CD4-positive, alpha-beta T cell treated with Interleukin-4 for 4 hours (primary cell): ENCODE data around the gene NKX2-8.
A peak's percentile ranks its signal among the peaks of the same experiment; 100 is the strongest.
"Not testable (repeated sequence)": the region's sequence is repeated elsewhere in the genome, so short reads cannot be mapped to it uniquely, and the experiment has no call there.

Source experiments
- DNase-seq: peaks from one replicate; pipeline ENCODE4 v3.0.0-alpha.2; 2020

NKX2-8 gene

DNA sequence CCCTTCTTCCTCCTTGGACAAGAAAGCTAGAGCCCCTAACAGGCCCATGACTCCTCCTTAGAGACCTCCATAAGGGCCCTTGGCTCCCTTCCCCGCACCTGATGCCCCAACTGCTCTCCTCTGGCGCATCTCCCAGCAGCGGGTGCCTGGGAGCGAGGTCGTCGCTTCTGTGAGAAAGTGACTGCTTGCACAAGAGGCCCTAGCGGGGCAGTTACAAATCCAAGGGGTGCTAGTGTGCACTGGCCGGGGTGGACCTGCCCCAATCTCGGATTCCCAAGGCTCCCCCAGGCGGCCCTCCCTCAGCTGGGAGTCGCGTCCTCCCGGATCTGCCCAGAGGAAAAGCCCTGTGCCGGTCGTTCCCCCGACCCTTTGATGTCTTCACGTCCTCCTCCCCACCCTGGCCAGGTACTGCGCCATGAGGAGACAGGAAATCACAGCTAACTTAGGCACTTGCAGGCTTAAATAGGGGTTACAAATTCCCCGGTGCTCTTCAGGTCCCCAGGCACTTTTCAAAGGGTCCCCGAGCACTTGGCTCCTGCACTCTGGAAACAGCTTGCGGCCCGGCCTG, 2.8 kb downstream of the NKX2-8 start:
- DNase-seq = no peak

DNA sequence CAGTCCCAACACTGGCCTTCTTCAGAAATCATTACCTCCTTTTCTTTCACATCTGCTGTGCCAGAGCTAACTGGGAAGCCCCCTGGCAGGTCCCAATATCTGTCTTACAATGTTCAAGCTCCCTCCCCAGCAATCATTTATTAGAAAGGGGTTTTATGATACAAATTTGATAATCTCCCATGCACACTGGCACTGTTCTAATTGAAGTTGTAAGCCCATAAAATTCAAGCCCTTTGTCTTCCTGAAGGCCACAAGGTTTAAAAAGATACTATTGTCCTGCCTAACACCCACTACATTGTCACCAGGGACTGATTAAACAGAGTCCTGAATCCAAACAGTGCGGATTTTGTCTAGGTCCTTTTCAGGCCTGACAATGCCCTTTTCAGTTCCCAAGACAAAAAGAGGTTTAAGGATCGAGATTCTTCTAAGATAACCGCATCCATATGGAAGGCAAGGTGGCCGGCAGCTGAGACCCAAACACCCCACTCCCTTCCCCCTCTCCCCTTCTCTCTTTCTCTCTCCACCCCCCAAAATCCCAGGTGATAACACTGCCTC, 3.3 kb downstream of the NKX2-8 start:
- no peak for DNase-seq

DNA sequence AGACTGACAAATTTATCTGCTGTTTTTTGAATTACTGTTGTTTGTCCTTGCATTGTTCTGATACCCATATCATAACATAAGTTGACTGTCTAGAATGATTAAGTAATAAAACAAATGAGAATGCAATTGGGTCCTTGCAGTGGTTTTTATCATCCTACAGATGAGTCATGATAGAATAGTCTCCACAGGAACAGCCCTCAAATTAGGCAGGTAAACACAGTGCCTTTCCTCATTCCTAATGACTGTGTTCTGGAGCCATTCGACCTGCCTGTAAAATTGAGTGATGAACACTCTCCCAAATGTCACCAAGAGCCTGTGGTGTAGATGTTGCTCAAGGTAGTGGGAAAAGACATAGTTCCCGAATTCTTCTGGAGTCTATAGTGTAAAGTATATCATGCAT, 12.3 kb downstream of the NKX2-8 start:
- DNase-seq = no peak

DNA sequence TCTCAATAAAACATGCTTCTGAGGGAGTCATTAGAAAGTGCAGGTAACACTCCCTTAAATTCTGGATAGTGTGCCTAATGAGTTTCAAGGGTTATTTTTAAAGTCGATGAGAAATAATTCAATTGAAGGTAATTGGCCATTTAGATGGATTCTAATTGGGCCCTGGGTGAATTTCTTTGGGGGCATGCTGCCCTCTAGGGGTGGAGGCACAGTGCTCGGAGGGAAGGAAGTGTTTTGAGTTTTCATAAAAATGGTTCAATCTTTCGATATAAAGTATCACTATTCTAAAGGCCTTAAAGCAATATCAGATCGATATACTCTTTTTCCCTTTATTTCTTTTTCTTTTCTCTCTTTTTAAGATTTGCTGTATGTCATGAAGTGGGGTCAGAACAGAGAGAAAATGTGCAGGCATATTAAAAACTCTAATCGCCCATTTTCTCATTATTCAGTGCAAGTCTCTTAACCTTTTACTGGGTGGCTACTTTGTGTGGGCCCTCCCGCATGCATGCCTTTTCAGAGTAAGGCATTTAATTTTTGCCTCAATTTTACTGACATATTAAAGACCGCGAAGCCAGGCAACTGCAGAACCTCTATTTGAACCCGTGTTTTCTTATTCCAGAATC, 25.5 kb downstream of the NKX2-8 start:
- peak; percentile 20 for DNase-seq

DNA sequence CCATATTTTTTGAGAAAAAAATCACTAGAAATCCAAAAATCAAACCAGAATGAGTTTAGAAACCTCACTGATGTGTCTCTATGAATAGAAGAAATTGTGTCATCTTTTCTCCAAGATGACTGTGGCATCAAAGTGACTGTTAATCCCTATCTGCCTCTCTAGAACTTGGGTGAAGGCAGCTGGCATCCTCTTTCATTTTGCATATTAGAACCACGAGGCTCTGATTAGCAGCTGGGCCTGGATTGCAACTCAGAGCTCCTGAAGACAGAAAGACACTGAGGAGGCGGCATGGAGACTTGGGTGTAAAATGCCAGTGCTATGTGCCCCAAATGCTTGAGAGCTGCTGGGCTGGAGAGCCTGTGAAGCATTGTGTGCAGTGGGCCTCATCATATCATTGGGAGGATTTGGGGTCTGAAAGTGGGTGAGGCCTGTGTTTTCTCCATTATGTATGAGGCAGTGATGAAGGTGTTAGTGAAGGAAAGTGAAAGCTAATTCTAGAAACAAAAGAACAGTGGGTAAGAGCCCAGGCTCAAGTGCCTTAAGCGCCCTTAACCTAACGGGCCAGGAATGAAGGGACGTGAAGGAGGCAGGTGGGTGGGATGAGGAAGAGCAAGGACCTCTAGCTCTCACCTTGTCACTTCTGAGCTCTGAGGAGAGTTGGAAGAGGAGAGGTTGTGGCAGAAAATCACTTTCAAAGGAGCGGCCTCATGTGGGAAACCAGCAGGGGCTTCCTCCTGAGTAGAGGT, 26.2 kb downstream of the NKX2-8 start:
- DNase-seq = no peak

DNA sequence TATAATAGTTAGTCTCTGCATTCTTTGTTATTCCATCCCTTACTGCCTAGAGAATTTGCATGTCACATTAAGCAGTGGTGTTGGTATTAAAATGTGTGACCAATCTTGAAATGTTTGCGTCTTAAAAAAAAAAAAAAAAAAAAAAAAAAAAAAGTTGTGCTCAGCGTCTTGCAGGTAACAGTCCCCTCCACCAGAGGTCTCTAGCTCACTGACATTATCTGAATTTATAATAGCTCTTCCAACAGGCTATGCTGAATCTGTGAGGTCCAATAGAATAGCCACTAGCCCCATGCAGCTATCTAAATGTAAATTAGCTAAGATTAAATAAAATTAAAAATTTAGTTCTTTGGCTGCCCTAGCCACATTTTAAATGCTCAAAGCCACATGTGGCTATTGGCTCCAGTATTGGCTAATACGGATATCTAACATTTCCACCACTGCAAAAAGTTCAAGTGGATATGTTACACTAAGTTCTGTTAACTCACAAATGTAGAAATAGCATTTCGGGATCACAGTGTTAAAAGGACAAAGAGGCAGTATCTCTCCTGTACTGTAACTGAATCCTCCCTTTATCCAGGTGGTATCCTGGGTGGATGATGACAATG, 28.7 kb downstream of the NKX2-8 start:
- DNase-seq = no peak

DNA sequence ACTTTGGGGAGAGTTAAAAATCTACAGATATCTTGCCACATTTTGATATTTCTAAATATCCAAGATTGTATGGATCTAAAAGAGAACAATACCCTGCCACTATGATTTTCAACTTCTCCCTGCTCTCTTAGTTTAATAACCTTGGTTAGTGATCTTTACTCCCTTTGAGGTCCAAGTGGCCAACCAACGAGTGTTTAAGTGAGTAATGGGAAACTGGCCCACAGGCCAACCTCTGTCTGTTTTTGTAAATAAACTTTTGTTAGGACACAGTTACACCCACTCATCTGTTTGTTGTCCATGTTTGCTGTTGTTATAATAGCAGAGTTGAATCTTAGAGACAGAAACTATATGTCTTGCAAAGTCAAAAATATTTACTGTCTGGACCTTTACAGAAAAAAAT, 31.5 kb downstream of the NKX2-8 start:
- no peak for DNase-seq

DNA sequence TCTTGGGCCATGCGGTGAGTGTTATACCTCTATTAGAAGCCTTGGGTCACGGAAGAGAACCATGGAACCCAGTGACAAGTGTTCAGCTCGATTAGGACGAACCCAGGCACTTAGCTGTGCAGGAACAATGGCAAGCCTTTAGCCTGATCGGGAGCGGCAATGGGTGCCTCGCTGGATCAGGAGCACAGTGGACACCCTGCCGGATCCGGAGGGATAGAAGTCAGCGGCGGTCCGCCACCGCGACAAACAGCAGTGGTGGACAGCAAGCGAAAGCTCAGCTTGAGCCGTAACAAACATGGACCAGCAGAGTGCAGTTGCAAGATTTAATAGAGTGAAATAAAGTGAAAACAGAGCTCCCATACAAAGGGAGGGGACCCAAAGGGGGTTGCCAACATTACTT, 38.1 kb downstream of the NKX2-8 start:
- not testable (repeated sequence) for DNase-seq

DNA sequence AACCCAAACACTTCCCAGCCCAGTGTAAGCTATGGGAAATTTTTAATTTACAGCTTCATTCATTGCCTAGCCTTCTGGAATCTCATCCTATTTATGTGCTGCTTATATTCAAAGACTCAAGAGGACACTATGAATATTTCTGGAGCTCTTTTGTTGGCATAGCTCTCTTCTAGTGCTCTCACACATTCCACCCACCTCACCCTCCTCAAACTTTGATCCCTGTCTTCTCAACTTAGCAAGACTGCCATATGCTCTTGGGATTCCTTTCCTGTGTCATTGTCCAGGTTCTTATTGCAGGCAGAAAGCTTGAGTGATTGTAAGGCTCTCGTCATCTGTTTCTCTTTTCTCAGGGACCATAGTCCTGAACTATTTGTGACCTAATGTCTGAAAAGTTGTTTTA, 44.4 kb downstream of the NKX2-8 start:
- DNase-seq = no peak
